Endothelial cell (in vitro differentiated cells): ENCODE measurements around the gene CWC15. TPM values are rescaled to one million over a fixed set of nuclear protein-coding genes. Genes with fewer than 3 reads are reported as not detected.
A peak's percentile ranks its signal among the peaks of the same experiment; 100 is the strongest.

Experiments
- DNase-seq: peaks from one replicate; pipeline ENCODE4 v3.0.0; 2021; ENCODE audit warnings: low spot score
- H3K27ac Mint-ChIP-seq: one replicate; pipeline ENCODE4 v1.8.0; 2021; ENCODE audit warnings: mixed read lengths, inconsistent platforms; ENCODE audit not compliant: unreplicated experiment
- H3K27me3 Mint-ChIP-seq: one replicate; pipeline ENCODE4 v1.8.0; 2021; ENCODE audit warnings: mild to moderate bottlenecking, moderate library complexity, mixed read lengths, inconsistent platforms; ENCODE audit not compliant: unreplicated experiment
- H3K36me3 Mint-ChIP-seq: one replicate; pipeline ENCODE4 v1.8.0; 2021; ENCODE audit warnings: mild to moderate bottlenecking, low read depth, mixed read lengths, inconsistent platforms; ENCODE audit not compliant: unreplicated experiment
- H3K4me1 Mint-ChIP-seq: one replicate; pipeline ENCODE4 v1.8.0; 2021; ENCODE audit warnings: mild to moderate bottlenecking, mixed read lengths, inconsistent platforms; ENCODE audit not compliant: unreplicated experiment
- H3K4me3 Mint-ChIP-seq: one replicate; pipeline ENCODE4 v1.8.0; 2021; ENCODE audit warnings: mild to moderate bottlenecking, mixed read lengths, inconsistent platforms; ENCODE audit not compliant: unreplicated experiment
- H3K9me3 Mint-ChIP-seq: one replicate; pipeline ENCODE4 v1.8.0; 2021; ENCODE audit warnings: mixed read lengths, inconsistent platforms; ENCODE audit not compliant: unreplicated experiment
- total RNA-seq: library from RNA; stranded (reverse); fragmentation: NEBNext Ultra II Directional; extraction: Animal tissue kit (Norgen Biotek cat#: 25700); gene quantifications from one replicate; pipeline ENCODE4 v1.2.1, GENCODE V29; 2021; ENCODE audit not compliant: unreplicated experiment
- TF ChIP-seq, protein P1 (sequence below): fragments of 200-600 bp; sonication (generic); IDR thresholded peaks from one replicate; pipeline ENCODE4 v1.5.0; 2021; ENCODE audit warnings: antibody characterized with exemption; ENCODE audit not compliant: unreplicated experiment

Gene CWC15
- total RNA-seq, 1 donor from 2014 or later, result 84.1 TPM

DNA sequence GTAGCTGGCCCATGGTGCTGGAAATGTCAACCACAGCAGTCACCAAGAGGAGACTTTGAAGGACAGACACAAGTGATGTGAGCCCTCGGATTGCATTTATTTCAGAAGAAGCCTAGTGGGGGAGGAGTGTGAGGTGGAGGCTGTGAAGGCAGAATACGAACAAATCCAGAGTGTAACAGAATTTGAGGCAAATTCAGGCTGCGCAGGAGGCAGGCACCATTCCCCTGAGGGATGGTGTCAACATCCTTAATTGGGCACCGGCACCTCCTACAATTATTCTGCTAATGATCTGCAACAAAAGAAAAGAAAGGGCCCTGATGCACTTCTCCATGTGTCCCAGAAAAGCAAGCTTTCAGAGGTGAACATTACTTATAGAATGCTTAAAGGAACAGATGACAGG, 32.2 kb downstream of the CWC15 start:
- Mint-ChIP-seq H3K27me3 (peaks cover 1% of the 10 kb centered on the region), H3K4me3 (no peak overlapping the region), H3K9me3 (no peaks in the 10 kb centered on the region), H3K4me1 (peaks cover 12% of the 10 kb centered on the region), H3K36me3 (no peaks in the 10 kb centered on the region), H3K27ac (no peak overlapping the region)
- TF ChIP-seq, protein P1, sequence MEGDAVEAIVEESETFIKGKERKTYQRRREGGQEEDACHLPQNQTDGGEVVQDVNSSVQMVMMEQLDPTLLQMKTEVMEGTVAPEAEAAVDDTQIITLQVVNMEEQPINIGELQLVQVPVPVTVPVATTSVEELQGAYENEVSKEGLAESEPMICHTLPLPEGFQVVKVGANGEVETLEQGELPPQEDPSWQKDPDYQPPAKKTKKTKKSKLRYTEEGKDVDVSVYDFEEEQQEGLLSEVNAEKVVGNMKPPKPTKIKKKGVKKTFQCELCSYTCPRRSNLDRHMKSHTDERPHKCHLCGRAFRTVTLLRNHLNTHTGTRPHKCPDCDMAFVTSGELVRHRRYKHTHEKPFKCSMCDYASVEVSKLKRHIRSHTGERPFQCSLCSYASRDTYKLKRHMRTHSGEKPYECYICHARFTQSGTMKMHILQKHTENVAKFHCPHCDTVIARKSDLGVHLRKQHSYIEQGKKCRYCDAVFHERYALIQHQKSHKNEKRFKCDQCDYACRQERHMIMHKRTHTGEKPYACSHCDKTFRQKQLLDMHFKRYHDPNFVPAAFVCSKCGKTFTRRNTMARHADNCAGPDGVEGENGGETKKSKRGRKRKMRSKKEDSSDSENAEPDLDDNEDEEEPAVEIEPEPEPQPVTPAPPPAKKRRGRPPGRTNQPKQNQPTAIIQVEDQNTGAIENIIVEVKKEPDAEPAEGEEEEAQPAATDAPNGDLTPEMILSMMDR, result no peak
- DNase-seq, result no peak

DNA sequence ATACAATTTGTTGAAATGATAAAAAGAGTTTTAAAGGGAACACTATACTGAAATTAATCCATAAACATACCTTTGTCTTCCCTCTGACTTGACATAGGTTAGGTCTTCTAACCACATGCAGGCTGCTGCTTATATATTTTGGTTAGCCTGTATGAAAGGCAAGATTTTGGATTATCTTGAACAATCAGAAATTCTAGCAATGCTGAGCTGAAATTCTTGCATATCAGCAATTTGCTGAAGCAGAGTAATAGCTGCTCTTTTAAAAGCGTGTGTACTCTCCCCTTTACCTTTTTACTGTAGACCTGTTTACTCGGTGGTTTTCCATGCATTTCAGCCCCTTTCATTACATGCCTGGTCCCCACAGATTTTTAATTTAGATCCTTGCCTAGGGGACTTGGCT, 34.0 kb downstream of the CWC15 start:
- DNase-seq, result no peak
- Mint-ChIP-seq H3K4me1 (peaks cover 28% of the 10 kb centered on the region), H3K27ac (no peak overlapping the region), H3K36me3 (no peaks in the 10 kb centered on the region), H3K4me3 (no peak overlapping the region), H3K9me3 (no peaks in the 10 kb centered on the region), H3K27me3 (peaks cover 8% of the 10 kb centered on the region)
- TF ChIP-seq, protein P1, result no peak

DNA sequence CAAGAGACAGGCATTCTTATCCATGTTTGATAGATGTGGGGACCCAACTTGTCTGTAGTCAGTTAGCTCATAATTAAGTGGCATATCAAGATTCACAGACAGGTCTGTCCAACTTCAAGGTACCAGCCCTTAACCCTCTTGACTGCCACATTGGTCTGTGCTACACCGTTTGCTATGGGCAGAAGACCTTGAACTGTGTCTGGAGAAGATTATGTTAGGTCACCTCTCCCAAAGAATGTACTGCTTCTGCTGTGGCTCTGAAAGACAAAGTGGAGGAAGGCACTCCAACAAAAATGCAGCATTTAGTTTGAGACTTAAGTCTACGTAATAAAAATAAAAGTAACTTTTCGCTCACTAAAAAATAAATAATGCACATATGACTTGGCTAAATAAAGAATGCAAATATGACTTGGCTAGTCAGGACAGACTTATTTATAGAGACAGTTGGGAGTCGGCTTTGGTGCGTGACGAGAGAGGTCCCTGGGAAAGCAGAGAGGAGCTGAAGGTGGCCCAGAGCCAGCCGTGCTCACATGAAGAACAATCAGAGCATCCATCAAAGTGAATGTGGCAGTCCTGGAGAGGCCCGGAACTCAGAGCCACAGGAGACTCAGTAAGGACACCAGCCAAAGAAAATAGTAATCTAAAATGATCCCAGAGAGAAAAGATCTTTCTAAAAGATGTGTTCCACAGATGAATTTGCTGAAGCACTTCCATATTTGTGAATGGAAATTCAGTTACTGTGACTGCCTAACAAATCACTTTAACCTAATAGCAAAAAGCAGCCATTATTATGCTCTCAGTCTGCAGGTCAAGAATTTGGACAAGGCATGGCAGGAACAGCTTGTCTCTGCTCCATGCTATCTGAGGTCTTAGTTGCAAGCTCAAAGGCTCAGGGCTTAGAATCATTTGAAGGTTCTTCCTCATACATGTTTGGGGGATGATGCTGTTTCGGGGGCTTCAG, 35.0 kb downstream of the CWC15 start:
- Mint-ChIP-seq H3K27ac (no peak overlapping the region), H3K9me3 (no peaks in the 10 kb centered on the region), H3K36me3 (no peaks in the 10 kb centered on the region), H3K4me1 (peaks cover 38% of the 10 kb centered on the region), H3K4me3 (no peak overlapping the region), H3K27me3 (peaks cover 8% of the 10 kb centered on the region)
- TF ChIP-seq, protein P1, result no peak
- no peak for DNase-seq

DNA sequence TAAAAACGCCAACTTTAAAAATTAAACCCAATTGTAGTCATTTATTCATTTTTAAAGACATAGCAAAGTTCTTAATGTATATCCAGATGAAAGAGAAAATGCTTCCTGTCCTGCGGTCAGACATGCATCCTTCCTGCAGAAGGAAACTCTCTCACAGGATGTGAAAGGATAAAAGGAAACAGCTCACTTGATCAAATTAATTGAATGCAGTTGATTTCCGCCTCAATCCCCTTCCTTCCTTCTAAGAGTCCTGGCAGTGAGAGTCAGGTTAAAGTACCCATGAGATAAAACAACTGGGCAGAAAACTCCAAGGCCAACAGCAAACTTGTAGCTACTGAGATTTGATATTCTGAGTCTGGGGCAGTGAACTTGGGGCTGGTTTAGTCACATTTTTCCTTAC, 38.5 kb downstream of the CWC15 start:
- H3K36me3 Mint-ChIP-seq, result peaks cover 3% of the 10 kb centered on the region
- peaks cover 8% of the 10 kb centered on the region for H3K27me3 Mint-ChIP-seq
- no peak for DNase-seq
- H3K9me3 Mint-ChIP-seq, result no peaks in the 10 kb centered on the region
- no peak overlapping the region for H3K4me3 Mint-ChIP-seq
- peak overlapping the region; percentile 95 for H3K27ac Mint-ChIP-seq
- TF ChIP-seq, protein P1, result no peak
- peaks cover 53% of the 10 kb centered on the region for H3K4me1 Mint-ChIP-seq

DNA sequence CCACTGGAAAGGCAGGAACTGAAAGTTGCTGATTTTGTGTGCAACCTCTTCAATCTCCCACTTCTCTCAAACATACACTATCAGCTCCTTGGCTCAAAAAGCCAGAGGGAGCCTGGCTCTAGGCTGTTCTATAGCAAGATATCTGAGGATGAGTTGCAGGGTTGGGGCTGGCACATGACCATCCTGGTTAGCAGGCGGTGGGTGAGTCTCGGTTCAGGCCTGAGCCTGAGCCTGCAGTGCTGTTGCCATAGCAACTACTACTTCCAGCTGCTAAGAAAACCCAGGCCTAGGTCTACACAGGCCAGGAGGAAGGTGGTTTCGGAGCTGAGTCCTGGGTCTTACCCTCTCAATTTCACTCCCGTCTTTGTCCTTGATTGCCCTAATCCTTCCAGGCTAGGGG, 39.0 kb downstream of the CWC15 start:
- peaks cover 8% of the 10 kb centered on the region for H3K27me3 Mint-ChIP-seq
- H3K4me3 Mint-ChIP-seq, result no peak overlapping the region
- H3K27ac Mint-ChIP-seq, result peak overlapping the region; percentile 95
- H3K4me1 Mint-ChIP-seq, result peaks cover 57% of the 10 kb centered on the region
- H3K36me3 Mint-ChIP-seq, result peaks cover 3% of the 10 kb centered on the region
- peak; percentile 39 for DNase-seq
- H3K9me3 Mint-ChIP-seq, result no peaks in the 10 kb centered on the region
- TF ChIP-seq, protein P1, result no peak
